DOHH2 (cell line): Measurements from ENCODE around the gene CACNA2D4.

ENCODE experiments used
- H3F3A ChIP-seq: fragments of 200-600 bp; sonication (generic), shearing (Covaris generic); 2 replicates; pipeline ENCODE4 v1.6.0; 2016; ENCODE audit warnings: antibody characterized with exemption, mild to moderate bottlenecking; ENCODE audit not compliant: control insufficient read depth, insufficient read depth
- H3K27ac ChIP-seq: fragments of 200-600 bp; sonication (generic); 2 replicates; pipeline ENCODE4 v1.5.1; 2014; ENCODE audit warnings: low read depth, mild to moderate bottlenecking, low read length, moderate library complexity
- H3K27me3 ChIP-seq: fragments of 200-600 bp; sonication (generic); 2 replicates; pipeline ENCODE4 v1.6.1; 2014; ENCODE audit warnings: mild to moderate bottlenecking, low read length, mixed read lengths; ENCODE audit not compliant: control insufficient read depth
- H3K36me3 ChIP-seq: fragments of 200-600 bp; sonication (generic); 2 replicates; pipeline ENCODE4 v1.6.1; 2014; ENCODE audit warnings: mild to moderate bottlenecking, low read length, moderate library complexity, mixed read lengths; ENCODE audit not compliant: control insufficient read depth
- H3K4me1 ChIP-seq: fragments of 200-600 bp; sonication (generic); 2 replicates; pipeline ENCODE4 v1.6.1; 2014; ENCODE audit warnings: mild to moderate bottlenecking, low read length, mixed read lengths; ENCODE audit not compliant: control insufficient read depth
- H3K4me2 ChIP-seq: fragments of 200-600 bp; sonication (generic); 2 replicates; pipeline ENCODE4 v1.6.0; 2014; ENCODE audit warnings: mild to moderate bottlenecking, low read length, moderate library complexity
- H3K4me3 ChIP-seq: fragments of 200-600 bp; sonication (generic); 2 replicates; pipeline ENCODE4 v1.5.1; 2014; ENCODE audit warnings: mild to moderate bottlenecking, low read length, mixed read lengths
- H3K79me2 ChIP-seq: fragments of 200-600 bp; sonication (generic); 2 replicates; pipeline ENCODE4 v1.6.1; 2014; ENCODE audit warnings: mild to moderate bottlenecking, low read length, mixed read lengths; ENCODE audit not compliant: control insufficient read depth
- H3K9me2 ChIP-seq: fragments of 200-600 bp; sonication (generic); replicated peaks from 2 replicates; pipeline ENCODE4 v1.6.1; 2014; ENCODE audit warnings: mild to moderate bottlenecking, low read length, mixed read lengths; ENCODE audit not compliant: control insufficient read depth
- H3K9me3 ChIP-seq: fragments of 200-600 bp; sonication (generic); 2 replicates; pipeline ENCODE4 v1.6.1; 2014; ENCODE audit warnings: antibody characterized with exemption, low read length, mixed read lengths; ENCODE audit not compliant: control insufficient read depth, insufficient read depth
- H4K20me1 ChIP-seq: fragments of 200-600 bp; sonication (generic); 2 replicates; pipeline ENCODE4 v1.6.0; 2014; ENCODE audit warnings: low read depth, mild to moderate bottlenecking, antibody characterized with exemption, low read length, moderate library complexity; ENCODE audit not compliant: control insufficient read depth, insufficient read depth
- CTCF ChIP-seq: fragments of 200-600 bp; sonication (generic); IDR thresholded peaks from one replicate; pipeline ENCODE4 v1.5.1; 2014; ENCODE audit warnings: antibody characterized with exemption, mild to moderate bottlenecking, low read depth, low read length; ENCODE audit not compliant: poor library complexity, severe bottlenecking
- EZH2phosphoT487 ChIP-seq: fragments of 200-600 bp; sonication (generic); IDR thresholded peaks from 2 replicates; pipeline ENCODE4 v1.6.1; 2017; ENCODE audit warnings: borderline replicate concordance, mild to moderate bottlenecking, antibody characterized with exemption, low read length, moderate library complexity, mixed read lengths

Gene CACNA2D4

GRCh38 chr12:1816730-1817348 is 101.6 kb downstream of the CACNA2D4 start:
- no peaks in the 10 kb centered on the region for H3K9me2 ChIP-seq
- no peak overlapping the region for H3K4me2 ChIP-seq
- TF ChIP-seq EZH2phosphoT487 (no peak), CTCF (no peak)
- H3K27me3 ChIP-seq: peaks cover 37% of the 10 kb centered on the region
- no peaks in the 10 kb centered on the region for H3K36me3 ChIP-seq
- H4K20me1 ChIP-seq: no peaks in the 10 kb centered on the region
- no peaks in the 10 kb centered on the region for H3F3A ChIP-seq
- no peaks in the 10 kb centered on the region for H3K79me2 ChIP-seq
- H3K9me3 ChIP-seq: no peaks in the 10 kb centered on the region
- no peak overlapping the region for H3K4me3 ChIP-seq
- no peak overlapping the region for H3K27ac ChIP-seq
- peaks cover 13% of the 10 kb centered on the region for H3K4me1 ChIP-seq

- peaks cover 31% of the 10 kb centered on the region for H3K27me3 ChIP-seq
- H3K36me3 ChIP-seq: no peaks in the 10 kb centered on the region
- H3K9me3 ChIP-seq: no peaks in the 10 kb centered on the region
- no peak overlapping the region for H3K4me2 ChIP-seq
- no peak overlapping the region for H3K4me3 ChIP-seq
- H3K27ac ChIP-seq: no peak overlapping the region
- H4K20me1 ChIP-seq: no peaks in the 10 kb centered on the region
- no peaks in the 10 kb centered on the region for H3K79me2 ChIP-seq
- no peaks in the 10 kb centered on the region for H3F3A ChIP-seq
- TF ChIP-seq CTCF (no peak), EZH2phosphoT487 (no peak)
- H3K9me2 ChIP-seq: no peaks in the 10 kb centered on the region
- H3K4me1 ChIP-seq: peaks cover 13% of the 10 kb centered on the region
These were observed 102.4 kb downstream of the CACNA2D4 start for GRCh38 chr12:1815814-1816729.

DNA sequence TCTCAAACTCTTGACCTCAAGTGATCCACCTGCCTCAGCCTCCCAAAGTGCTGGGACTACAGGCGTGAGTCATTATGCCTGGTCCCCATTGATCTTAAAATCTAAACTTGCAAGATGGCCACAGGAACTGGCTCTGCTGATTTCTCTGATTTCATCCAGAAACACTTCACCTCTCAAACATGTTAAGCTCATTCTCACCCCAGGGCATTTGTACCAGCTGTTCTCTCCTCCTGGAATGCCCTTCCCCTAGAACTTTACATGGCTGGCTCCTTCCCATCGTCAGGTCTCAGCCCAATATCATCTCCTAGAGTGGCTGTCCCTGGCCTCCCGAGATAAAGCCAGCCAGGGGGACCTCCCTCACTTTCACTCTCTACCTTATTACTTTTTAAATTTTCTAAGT is 103.3 kb downstream of the CACNA2D4 start:
- no peak overlapping the region for H3K4me2 ChIP-seq
- no peak overlapping the region for H3K4me3 ChIP-seq
- no peaks in the 10 kb centered on the region for H3K9me3 ChIP-seq
- no peaks in the 10 kb centered on the region for H3K9me2 ChIP-seq
- H3F3A ChIP-seq: no peaks in the 10 kb centered on the region
- peaks cover 13% of the 10 kb centered on the region for H3K4me1 ChIP-seq
- no peaks in the 10 kb centered on the region for H4K20me1 ChIP-seq
- H3K79me2 ChIP-seq: no peaks in the 10 kb centered on the region
- H3K36me3 ChIP-seq: no peaks in the 10 kb centered on the region
- no peak overlapping the region for H3K27ac ChIP-seq
- peaks cover 27% of the 10 kb centered on the region for H3K27me3 ChIP-seq
- no peak for TF ChIP-seq EZH2phosphoT487
- no peak for TF ChIP-seq CTCF
